Esophagus squamous epithelium (tissue), 4 donors: Measurements from ENCODE around the gene PGAP3.

Experiments used
- CTCF ChIP-seq, 6 experiments: fragments of 450-650 bp in 4 of 6; fragments of 200-600 bp in 2 of 6; sonication (generic) in 2 of 6; IDR thresholded peaks; one replicate each; pipeline ENCODE4 v1.5.1; 2016 to 2019; ENCODE audit warnings: antibody characterized with exemption in 6 of 6, mild to moderate bottlenecking in 4 of 6, moderate library complexity in 4 of 6
- POLR2A ChIP-seq, 4 donors: fragments of 450-650 bp; IDR thresholded peaks; one replicate each; pipeline ENCODE4 v1.6.1; 2017; ENCODE audit warnings: antibody characterized with exemption in 4 of 4, mild to moderate bottlenecking in 4 of 4, moderate library complexity in 3 of 4

GRCh38 chr17:39711851-39712250 is 24.0 kb upstream of the PGAP3 start:
- TF ChIP-seq CTCF (IDR thresholded peaks at IDR 0.05) (no peak), POLR2A (IDR thresholded peaks at IDR 0.05) (no peak)
